Liver (tissue), 3 donors: Measurements from ENCODE around the gene SOX2.

Source experiments
- FOXA1 ChIP-seq: IDR thresholded peaks from 2 replicates; pipeline ENCODE4 v1.6.1; 2016; ENCODE audit warnings: antibody characterized with exemption
- RAD21 ChIP-seq, 2 donors: IDR thresholded peaks; 2 replicates each; pipeline ENCODE4 v1.6.1; 2016; ENCODE audit warnings: antibody characterized with exemption in 2 of 2, mild to moderate bottlenecking in 2 of 2
- TF ChIP-seq, protein P1 (sequence below): fragments of 150-350 bp; IDR thresholded peaks from 2 replicates; pipeline ENCODE4 v1.5.1; 2017; ENCODE audit warnings: improper control_type of control experiment, low read depth, low read length; ENCODE audit not compliant: missing input control
- TF ChIP-seq, protein P2 (sequence below): IDR thresholded peaks from 2 replicates; pipeline ENCODE4 v1.6.1; 2016; ENCODE audit warnings: antibody characterized with exemption, mild to moderate bottlenecking
- donor health status: healthy.
- donor health status: healthy.

DNA sequence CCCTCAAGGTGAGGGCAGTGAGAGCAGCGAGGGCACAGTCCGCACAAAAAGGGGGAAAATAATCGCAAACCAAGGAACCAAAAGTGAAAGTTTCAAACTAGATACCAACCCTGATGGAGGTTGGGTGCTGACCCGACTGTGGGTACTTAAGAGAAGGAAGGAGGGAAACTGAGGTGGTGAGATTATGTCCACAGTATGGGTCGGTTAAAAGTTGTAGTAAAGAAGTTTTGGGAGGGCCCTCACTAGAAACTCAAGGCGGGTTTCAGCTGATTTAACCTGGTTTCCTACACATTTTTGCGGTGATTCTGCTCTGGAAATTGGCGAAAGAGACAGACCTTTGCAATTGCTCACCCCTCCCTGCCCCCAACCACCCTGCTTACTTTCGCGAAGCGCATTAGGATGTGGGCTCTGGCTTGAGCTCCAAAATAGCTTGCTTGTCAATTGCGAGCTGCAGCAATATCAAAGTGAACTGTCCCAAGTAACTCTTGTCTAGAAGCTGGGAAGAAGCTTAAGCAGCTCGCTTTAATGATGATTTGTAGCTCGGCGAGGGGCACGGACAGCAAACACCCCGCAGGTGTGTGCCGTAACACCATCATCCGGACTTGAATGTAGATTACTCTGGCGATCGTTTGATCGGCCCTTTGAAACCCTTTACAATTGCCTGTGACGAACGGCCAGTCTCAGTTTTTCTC lies 15.8 kb downstream of the SOX2 start:
- TF ChIP-seq, protein P1, sequence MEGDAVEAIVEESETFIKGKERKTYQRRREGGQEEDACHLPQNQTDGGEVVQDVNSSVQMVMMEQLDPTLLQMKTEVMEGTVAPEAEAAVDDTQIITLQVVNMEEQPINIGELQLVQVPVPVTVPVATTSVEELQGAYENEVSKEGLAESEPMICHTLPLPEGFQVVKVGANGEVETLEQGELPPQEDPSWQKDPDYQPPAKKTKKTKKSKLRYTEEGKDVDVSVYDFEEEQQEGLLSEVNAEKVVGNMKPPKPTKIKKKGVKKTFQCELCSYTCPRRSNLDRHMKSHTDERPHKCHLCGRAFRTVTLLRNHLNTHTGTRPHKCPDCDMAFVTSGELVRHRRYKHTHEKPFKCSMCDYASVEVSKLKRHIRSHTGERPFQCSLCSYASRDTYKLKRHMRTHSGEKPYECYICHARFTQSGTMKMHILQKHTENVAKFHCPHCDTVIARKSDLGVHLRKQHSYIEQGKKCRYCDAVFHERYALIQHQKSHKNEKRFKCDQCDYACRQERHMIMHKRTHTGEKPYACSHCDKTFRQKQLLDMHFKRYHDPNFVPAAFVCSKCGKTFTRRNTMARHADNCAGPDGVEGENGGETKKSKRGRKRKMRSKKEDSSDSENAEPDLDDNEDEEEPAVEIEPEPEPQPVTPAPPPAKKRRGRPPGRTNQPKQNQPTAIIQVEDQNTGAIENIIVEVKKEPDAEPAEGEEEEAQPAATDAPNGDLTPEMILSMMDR = no peak
- TF ChIP-seq FOXA1 = no peak
- TF ChIP-seq, protein P2, sequence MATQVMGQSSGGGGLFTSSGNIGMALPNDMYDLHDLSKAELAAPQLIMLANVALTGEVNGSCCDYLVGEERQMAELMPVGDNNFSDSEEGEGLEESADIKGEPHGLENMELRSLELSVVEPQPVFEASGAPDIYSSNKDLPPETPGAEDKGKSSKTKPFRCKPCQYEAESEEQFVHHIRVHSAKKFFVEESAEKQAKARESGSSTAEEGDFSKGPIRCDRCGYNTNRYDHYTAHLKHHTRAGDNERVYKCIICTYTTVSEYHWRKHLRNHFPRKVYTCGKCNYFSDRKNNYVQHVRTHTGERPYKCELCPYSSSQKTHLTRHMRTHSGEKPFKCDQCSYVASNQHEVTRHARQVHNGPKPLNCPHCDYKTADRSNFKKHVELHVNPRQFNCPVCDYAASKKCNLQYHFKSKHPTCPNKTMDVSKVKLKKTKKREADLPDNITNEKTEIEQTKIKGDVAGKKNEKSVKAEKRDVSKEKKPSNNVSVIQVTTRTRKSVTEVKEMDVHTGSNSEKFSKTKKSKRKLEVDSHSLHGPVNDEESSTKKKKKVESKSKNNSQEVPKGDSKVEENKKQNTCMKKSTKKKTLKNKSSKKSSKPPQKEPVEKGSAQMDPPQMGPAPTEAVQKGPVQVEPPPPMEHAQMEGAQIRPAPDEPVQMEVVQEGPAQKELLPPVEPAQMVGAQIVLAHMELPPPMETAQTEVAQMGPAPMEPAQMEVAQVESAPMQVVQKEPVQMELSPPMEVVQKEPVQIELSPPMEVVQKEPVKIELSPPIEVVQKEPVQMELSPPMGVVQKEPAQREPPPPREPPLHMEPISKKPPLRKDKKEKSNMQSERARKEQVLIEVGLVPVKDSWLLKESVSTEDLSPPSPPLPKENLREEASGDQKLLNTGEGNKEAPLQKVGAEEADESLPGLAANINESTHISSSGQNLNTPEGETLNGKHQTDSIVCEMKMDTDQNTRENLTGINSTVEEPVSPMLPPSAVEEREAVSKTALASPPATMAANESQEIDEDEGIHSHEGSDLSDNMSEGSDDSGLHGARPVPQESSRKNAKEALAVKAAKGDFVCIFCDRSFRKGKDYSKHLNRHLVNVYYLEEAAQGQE = no peak
- no peak for TF ChIP-seq RAD21 (IDR thresholded peaks at IDR 0.05)
